NCI-H526 (cell line): Measurements from ENCODE around the gene ZNF215.
"Not testable (repeated sequence)": the region's sequence is repeated elsewhere in the genome, so short reads cannot be mapped to it uniquely, and the experiment has no call there.

ENCODE experiments used
- DNase-seq, 2 experiments: peaks; one replicate each; lab custom pipeline; 2025; lab: John Stamatoyannopoulos, UW

The ZNF215 gene

DNA sequence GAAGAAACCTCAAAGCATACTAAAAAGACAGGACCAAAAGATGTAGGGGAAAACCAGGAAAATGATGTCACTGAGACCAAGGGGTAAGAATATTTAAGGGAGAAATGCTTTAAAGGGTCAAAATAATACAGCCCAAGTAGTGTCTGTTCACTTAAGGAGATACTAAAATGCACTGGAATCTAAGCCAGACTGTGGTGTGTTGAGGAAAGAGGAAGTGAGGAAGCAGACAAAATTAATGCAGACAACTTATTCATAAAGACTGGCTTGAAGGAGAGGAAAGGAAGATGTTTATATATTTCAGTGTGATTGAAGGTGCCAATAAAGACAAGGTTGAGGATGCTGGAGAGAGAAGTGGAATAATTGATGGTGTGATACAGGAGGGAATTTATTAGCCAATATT, 15.7 kb downstream of the ZNF215 start:
- DNase-seq, result no peak

DNA sequence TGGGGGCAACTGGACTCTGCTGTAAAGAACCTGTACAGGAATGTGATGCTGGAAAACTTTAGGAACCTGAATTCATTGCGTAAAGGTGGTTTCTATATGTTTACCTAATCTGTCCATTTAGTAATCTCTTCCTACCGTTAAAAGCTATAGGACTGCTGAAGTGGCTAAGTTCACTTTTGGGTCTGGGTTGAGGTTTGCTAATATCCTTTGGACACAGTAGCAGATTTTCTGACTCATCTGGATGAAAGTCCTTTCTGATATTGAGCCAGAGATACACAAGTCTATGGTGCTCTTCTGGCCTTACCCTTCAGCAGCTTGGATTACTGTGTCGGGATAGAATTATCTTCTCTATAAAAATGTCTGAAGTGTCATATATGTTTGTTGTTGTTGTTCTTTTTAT, 16.9 kb downstream of the ZNF215 start:
- no peak for DNase-seq

DNA sequence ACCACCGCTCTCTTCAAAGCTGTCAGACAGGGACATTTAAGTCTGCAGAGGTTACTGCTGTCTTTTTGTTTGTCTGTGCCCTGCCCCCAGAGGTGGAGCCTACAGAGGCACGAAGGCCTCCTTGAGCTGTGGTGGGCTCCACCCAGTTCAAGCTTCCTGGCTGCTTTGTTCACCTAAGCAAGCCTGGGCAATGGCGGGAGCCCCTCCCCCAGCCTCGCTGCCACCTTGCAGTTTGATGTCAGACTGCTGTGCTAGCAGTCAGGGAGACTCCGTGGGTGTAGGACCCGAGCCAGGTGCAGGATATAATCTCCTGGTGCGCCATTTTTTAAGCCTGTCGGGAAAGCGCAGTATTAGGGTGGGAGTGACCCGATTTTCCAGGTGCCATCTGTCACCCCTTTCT, 28.0 kb downstream of the ZNF215 start:
- DNase-seq, result not testable (repeated sequence)

DNA sequence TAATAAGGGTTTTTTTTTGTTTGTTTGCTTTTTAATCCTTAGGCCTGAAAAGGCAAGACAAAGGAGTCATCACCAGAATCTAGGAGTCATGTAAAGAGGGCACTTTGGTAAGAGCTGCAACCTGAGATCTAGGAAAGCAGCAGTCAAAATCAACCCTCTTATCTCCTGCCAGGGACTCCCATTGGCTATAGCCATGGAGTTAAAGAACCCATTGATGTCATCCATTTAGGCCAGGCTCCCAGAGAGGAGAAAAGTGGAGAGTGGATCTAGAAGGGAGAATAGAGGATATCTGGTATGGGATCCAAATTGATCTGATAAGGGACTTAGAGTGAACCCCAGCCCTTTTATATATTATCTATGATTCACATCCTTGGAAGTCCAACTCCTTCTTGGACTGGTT, 35.9 kb downstream of the ZNF215 start:
- DNase-seq, result no peak

DNA sequence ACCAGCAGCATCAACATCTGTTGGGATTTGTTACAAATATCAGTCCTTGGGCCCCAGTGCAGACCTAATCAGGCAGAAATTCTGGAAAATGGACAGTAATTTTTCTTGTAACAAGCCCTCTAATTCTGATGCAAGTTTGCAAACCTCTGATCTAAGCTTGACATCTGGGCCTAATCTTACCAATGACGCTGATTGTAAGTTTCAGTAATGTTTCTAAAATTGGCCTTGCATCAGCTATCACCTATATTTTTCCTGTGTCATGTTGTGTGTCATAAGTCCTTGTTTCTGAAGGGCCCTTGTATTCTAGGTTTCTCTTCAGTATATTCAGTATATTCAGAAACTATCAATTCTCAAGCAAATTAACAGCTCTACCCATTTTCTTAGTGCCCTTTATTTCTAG, 36.4 kb downstream of the ZNF215 start:
- no peak for DNase-seq

DNA sequence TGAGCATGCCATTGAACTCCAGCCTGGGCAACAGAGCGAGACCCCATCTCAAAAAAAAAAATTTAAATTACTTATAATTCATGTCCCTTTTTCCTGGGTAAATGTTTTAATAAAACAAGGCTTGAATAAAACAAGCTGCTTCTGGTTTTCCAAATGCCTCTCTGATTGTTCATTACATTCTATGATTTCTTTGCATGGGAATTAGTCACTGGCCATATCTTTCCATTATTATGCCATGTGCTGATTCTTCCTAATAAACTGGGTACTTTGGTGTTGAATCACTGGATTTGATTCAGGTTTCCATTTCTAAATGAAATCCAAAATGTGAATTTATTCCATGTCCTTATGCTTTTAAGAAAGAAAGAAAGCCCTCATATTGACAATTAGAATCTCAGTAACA, 42.6 kb downstream of the ZNF215 start:
- DNase-seq, result no peak

DNA sequence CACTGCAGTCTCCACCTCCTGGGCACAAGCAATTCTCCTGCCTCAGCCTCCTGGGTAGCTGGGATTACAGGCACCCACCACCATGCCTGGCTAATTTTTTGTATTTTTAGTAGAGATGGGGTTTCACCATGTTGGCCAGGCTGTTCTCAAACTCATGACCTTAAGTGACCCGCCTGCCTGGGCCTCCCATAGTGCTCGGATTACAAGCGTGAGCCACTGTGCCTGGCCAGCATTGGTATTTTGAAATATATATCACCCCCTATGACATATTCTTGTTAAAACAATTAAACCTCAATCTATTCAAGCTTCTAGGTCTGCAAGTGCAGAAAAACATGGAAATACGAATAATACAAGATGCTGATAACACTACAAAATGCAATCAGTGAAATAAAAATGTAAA, 43.6 kb downstream of the ZNF215 start:
- not testable (repeated sequence) for DNase-seq

DNA sequence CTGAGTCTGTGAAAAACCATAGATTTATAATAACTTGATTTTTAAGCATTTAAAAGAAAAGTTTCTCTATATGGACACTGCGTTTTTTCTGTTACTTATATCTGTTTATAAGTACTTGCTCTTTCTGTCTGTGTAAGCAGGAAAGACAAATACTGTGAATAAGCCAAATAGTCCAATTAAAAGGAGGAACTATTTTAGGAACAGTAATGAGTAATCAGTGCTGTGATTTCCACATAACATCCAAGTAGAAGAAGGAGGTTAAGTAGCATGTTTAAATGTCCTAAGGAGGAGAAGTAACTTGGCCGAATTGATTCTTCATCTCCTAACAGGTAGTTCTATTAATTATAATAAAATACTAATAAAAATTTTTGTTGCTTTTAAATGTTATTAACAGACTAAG, 53.1 kb downstream of the ZNF215 start:
- DNase-seq, result no peak

DNA sequence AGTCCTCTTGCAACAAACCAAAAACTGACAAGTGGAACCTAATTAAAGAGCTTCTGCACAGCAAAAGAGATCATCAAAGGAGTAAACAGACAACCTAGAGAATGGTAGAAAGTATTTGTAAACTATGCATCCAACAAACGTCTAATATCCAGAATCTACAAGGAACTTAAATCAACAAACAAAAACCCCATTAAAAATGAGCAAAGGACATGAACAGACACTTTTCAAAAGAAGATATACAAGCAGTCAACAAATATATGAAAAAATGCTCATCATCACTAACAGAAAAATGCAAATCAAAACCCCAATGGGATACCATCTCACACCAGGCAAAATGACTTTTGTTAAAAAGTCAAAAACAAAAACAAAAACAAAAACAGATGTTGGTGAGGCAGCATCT, 60.3 kb downstream of the ZNF215 start:
- no peak for DNase-seq

DNA sequence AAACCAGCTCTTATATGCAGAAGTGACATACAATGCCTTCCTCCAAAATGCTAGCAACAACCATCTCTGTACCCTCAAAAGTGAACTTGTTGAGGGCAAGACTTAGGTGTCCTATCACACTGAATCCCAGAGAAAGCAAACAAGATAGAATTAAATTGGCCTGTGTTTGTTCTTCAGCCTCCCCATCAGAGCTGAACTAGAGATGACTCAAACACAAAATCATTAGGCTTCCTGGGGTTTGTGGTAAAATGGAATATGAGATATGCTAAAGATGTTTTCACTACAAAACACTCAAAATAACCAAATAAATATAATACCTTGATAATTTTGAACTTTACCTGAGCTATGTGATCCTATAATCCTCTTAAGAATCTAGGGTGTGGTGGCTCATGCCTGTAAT, 62.3 kb downstream of the ZNF215 start:
- no peak for DNase-seq

DNA sequence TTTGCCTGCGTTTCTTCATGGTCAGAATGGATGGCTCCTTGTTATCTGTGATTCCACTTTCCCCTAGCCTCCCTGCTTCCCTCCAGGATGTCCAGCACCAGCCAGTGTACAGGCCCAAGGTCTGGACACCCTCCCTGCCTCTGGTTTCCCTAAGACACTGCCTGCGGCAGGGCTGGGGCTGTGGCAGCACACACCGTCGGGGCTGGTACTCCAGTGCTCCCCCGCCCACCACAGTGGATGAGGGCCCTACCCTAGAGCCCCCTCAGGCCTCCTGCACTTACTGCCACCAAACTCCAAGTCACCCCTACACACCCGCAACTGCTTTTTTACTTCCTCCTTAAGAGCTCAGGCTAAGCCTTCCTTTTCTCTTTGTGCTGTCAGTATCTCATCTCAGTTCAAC, 65.0 kb downstream of the ZNF215 start:
- no peak for DNase-seq

DNA sequence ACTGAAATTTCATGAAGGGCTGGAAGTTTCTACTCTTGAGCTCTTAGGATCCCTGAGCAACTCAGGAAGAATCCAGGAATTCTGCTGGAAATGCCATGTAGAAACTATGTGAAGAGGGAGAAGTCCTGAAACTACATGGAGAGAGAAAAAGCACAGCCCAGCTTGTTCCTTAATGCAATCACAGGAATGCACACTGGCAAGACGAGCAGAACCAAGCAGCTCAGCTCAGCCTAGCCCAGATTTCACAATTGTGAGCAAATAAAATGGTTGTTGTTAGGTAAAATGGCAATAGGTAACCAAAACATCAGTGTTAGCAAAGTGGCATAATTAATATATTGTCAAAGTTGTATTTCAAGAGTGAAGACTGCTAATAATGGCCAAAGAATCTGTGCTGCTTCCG, 65.8 kb downstream of the ZNF215 start:
- DNase-seq, result no peak

DNA sequence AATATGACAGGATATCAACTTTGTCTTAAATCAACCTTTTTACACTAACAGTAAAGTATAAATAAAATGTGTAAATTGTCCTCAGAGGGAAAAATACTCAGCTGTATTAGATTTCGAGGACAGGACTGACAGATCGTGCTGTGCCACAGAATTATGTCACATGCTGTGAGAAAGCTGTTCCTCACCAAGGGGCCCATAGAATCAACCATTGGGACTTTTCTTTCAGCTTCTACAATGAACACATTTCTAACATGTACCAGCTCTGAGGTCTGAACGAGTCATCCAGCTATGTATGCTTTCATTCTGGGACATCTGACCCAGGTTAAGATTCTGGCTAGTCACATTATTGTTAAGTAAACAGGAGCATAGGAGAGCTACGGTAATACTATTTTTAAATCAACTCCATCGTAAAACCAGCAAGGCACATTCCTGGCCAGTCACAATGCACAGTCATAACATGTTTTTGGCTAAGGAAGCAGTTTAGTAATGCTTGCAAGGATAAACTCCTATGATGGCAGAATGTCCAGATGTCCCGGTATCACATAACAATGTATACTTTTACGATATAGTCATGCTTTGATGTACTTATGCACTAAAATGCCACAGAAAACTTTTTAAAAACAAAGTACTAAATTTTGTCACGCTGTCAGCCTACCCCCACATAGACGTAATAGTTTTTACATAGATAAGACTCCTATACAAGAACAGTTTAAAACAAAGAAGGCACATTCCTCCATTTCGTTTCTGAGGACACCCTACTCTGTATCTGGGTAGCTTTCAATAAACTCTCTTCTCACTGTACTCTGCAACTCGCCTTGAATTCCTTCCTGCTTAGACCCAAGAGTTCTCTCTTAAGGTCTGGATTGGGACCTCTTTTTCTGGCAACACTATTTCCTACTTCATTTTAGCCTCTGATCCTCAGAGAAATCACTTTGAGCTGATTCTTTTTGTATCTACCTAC, 66.5 kb downstream of the ZNF215 start:
- DNase-seq, result no peak

DNA sequence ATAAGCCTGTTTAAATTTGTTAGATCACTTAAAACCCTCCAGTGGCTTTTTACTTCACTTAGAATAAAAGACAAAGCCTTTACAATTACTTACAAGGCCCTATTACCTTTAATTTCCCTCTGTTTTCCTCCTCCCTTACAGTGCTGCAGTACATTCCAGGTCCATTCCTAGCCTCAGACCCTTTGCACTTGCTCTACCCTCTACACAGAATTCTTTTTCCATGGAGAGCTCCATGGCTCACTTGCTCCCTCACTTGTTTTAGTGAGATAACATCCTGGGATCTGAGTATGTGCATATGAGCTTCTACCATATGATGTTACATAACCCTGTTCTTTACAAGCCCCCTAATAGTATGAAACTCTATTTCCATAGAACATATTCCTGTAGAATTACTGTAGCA, 69.5 kb downstream of the ZNF215 start:
- DNase-seq, result no peak

DNA sequence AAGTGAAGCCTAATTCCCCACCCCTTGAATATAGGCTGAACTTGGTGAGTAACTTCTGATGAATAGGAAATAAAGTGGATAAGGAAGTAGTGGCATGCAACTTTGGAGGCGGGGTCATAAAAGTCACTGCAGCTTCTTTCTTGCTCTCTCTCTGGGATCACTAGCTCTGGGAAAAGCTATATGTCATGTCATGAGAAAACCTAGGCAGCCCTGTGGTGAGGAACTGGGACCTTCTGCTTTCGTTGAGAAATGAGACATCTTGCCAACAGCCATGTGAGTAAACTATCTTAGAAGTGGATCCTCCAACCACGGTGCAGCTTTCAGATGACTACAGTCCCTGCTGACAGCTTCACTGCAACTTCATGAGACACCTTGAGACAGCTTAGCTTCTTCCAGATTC, 78.3 kb downstream of the ZNF215 start:
- no peak for DNase-seq
